Frontal cortex (tissue), 4 donors: Measurements from ENCODE around the gene MAN1B1. TPM values are rescaled to one million over a fixed set of nuclear protein-coding genes. Genes with fewer than 3 reads are reported as not detected.
A peak's percentile ranks its signal among the peaks of the same experiment; 100 is the strongest.

Source experiments
- DNase-seq, 2 donors: peaks; one replicate each; pipeline ENCODE4 v3.0.0; 2012; ENCODE audit warnings: low spot score in 2 of 2
- FAIRE-seq: peaks from 2 replicates; lab custom pipeline; 2012; peaks lifted over from hg19 to GRCh38; lab: Jason Lieb, UNC
- total RNA-seq: library from RNA; depleted of rRNA; stranded (reverse); fragments of >200 nt; gene quantifications from one replicate; pipeline ENCODE4 v1.2.3, GENCODE V29; 2014
- donor health status: control.
- donor health status: control.
- donor health status: control.

The MAN1B1 gene
- total RNA-seq, 1 donor from 2014 or later: 42.0 TPM

DNA sequence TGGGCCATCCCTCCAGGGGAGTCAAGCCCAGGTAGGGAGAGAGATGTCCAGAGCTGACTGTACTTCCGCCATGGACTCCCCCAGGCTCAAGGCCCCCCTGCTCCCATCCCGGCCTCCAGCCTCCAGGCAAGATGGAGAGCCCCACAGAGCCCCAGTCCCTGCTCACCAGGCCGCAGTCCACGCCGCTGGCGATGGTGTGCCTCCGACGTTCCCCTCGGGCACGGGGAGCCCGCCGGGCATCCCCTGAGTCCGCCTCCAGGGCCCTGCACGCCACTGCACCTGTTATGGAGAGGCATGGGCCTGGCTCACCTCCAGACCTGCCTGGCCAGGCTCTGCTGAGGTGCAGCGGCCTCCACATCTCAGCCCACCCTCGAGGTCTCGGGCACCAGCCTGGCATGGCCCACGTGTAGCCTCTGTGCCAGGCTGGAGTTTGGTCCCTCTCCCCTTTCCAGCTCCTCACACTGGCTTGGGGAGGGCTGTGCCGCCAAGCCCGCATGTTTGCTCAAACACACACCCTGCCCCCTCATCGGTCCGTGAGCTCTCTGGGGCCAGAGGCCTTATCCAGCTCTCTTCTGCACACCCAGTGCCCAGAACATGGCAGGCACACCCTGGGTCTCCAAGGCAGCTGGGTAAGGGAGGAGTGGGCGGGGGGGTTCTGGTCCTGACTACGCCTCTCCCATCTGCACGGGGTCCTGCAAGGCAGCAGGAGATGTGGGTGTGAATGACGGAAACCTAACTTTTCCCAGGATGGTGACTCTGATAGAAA lies 20.5 kb upstream of the MAN1B1 start:
- no peak for DNase-seq
- FAIRE-seq: no peak

DNA sequence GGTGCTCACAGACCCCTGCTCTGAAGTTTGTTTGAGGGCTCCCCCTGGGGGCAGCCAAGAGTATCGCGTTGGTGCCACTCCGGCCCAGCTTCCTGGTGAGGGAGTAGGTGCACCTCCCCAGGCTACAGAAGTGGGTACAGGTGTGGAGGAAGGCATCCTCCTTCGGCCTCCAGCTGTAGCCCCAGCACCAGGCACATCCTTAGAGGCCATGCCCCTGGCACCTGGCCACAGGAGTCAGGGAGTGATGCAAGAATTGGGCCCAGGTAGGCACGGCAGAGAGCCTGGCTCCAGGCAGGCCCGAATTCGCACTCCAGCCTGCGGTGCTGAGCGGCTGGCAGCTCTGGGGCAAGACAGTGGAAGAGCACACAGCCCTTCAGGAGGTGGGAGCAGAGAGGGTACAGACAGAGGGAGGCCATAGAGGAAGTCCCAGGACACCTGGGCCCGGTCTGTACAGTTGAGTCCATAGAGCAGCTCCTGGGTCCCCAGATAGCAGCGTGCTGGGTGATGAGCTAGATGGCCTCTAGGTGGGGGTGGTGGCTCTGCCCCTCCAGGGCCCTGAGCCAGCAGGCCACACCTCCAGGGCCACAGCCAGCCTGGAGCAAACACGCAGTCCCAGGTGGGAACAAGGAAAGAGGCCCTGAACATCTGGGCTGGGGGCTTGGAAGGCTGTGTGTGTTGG lies 18.8 kb upstream of the MAN1B1 start:
- FAIRE-seq (no peak), DNase-seq (peak; percentile 85 to 86)

DNA sequence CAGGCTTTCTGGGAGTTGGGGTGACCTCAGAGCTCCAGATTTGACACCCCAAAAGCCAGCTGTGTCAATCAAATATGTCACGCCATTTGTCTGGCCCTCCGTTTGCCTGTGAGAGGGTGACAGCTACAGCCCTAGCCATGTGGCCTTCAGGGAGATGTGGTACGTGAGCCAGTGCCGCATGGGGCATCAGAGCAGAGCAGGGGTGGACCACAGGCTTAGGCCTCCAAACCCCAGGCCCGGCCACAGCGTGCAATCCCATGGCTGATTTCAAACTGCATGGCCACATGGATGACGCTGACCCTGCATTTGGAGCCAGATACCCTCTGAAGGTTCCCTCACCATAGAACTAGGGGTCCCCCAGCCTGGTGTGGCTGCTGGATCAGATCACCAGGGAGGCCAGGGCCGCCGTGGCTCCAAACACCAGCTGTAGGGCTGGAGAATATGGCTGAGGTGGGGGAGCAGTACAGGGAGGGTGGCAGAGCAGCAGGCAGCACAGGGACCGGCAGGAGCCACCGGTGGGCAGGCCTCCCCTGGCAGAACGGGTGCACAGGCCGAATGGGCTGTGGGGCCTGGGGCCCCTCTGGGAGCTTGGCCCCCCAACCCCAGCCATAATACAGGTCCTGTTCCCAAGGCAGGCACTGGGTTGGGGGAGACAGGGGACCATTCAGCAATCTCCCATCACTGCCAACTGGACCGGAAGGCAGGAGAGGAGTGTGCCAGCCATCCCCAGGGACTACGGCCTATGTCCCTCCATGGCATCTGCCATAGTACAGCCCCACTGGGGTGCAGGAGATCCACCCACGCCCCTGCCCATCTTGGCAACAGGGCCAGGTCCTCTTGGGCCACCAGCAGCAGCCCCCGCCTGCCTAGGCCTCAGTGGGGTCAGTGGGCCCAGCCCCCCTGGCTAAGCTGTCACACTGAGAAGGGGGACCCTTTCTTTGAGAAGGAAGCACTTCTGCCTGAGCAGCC lies 18.0 kb upstream of the MAN1B1 start:
- no peak for FAIRE-seq
- no peak for DNase-seq

DNA sequence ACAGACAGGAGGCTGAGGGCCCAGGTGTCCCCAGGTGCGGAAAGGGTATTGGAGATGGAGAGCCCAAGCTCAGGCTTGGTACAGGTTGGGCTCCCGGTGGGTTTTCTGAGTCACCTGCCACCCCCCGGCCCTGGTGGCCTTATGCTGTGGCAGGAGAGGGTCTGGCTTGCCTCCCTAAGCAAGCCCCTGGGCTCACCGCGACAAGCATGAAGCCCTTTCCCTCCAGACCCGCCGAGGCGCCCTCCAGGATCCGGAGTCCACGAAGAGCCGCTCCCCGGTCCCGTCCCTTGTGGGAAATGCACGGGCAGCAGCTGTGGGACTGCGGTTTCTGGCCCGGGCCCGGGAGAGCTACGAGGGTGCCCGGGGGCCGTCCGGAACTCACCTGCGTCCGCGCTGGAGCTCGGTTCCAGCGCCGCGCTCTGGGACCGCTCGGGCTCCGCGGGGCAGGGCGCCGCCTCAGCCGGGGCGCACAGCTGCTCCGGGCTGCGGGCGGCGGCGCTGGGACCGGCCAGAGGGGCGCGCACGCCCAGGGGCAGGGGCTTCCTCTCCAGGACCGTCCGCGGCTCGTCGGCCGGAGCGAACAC lies 17.2 kb upstream of the MAN1B1 start:
- DNase-seq (no peak), FAIRE-seq (no peak)

DNA sequence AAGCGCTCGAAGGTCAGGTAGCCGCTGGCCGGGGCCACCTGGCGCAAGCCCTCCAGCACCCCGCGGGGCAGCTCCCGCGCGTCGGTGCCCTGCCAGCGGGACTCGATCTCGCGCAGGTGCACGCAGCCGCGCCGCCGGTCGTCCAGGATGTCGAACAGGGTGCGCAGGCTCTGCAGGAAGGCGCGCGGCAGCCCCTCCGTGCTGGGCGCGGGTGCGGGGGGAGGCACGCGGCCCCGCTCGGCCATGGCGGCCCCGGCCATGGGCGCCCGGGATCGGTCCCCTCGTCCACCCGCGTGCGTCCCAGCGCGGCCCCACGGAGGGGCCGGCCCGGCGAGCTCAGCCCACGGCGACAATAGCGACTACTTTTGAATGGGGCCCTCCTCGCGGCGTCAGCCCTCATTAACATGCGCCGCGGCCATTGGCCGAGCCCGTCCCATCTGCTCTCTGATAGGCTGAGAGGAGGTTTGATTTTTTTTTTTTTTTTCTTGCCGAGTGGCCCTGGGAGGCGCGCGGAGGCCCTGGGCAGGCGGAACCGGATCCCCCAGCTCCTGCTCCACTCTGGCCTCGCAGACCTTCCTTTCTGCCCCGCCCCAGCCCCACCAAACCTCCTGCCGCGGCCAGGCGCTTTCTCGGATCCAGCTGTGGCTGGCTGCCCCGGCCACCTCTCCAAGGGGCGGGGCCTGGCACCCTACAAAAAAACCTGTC lies 16.4 kb upstream of the MAN1B1 start, which contains the start of gene SAPCD2:
SAPCD2 (minus strand) TSS at position 357 of the 705 bp plus-strand sequence; CDS start at position 260, 97 bp downstream.
- peak; percentile 94 for DNase-seq
- FAIRE-seq: peak; percentile 49

DNA sequence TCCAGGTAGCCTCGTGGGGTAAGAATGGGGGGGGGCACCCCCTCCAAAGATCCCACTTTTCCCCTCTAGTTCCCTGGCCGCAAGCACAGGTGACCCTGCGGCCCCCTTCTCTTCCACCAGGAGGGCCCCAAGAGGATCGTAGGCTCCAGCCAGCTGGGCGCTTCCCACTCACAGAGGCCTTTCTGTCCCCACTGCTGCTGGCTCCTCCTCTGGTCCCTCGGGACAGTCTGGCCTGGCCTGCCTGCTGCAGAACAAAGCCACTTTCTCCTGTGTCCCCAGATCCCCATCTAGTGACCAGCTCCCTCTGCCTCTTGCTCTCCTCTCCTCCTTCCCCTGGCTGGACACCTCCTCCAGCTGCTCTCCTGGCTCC lies 15.9 kb upstream of the MAN1B1 start:
- no peak for FAIRE-seq
- DNase-seq: peak; percentile 72 to 83

DNA sequence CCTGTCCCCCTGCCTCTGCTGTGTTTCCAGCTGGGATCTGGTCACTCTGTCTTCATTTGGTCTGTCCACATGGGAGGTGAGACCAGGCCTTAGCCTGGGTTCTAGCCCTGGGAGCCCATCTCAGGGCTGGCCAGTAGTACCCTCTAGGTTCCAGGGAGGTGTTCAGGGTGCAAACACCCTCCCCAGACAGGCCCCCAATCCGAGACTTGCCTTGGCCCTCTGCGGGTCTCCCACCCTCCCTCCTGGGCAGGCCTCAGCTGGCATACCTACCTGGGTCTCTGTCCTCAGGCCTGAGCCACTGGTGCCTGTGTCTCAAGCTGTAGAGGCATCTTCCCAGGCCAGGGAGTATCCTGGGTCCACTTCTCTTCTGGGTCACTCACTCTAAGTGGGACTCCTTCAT lies 15.5 kb upstream of the MAN1B1 start:
- DNase-seq (no peak), FAIRE-seq (no peak)

DNA sequence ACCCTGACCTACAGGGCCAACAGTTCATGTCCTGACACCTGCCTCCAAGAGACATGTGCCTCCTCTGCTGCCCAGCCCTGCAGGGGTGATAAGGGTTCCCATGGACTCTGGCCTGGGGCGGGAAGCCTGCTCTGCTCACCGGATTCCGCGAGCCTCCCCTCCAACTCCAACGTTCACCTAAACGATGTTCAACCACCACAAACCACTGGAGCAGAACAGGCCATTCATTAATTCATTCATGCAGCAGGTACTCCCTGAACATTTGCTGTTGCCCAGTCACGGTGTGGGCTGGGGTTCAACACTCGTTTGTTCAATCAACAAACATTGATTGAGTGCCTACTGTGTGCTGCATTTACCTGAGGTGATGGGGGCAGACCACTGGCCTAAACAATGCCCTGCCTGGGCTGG lies 12.8 kb upstream of the MAN1B1 start:
- DNase-seq (no peak), FAIRE-seq (no peak)

DNA sequence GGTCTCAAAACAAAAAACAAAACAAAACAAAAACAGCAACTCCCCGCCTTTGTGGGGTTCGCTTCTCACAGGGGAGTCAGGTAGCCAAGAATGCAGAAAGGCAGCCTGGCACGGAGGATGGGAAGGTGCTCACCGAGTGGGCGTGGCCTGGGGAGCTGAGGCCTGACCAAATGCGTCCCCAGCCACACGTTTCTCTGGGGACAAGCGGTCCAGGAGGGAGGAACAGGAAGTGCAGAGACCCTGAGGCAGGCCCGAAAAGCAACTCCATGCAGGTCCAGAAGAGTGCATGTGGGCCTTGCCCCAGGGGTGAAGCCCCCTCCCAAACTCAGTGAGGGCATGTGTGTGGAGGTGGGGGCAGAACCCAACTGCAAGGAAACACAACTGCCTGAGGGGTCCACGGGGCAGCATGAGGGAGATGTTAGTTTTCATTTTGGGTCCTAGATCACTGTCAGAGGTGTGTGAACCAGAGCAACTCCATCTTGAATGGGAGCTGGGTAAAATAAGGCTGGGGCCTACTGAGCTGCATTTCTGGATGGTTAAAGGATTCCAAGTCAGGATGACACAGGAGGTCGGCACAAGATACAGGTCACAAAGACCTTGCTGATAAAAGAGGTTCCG lies 12.0 kb upstream of the MAN1B1 start:
- no peak for DNase-seq
- no peak for FAIRE-seq

DNA sequence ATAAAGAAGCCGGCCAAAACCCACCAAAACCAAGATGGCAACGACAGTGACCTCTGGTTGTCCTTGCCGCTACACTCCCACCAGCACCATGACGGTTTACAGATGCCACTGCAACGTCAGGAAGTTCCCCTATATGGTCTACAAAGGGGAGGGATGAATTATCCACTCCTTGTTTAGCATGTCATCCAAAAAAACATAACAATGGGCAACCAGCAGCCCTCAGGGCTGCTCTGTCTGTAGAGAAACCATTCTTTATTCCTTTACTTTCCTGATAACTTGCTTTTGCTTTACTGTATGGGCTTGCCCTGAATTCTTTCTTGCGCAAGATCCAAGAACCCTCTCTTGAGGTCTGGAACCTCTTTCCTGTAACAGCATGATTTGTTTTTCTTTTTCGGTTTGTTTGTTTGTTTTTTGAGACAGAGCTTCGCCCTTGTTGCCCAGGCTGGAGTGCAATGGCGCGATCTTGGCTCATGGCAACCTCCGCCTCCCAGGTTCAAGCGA lies 11.5 kb upstream of the MAN1B1 start:
- FAIRE-seq (no peak), DNase-seq (no peak)

DNA sequence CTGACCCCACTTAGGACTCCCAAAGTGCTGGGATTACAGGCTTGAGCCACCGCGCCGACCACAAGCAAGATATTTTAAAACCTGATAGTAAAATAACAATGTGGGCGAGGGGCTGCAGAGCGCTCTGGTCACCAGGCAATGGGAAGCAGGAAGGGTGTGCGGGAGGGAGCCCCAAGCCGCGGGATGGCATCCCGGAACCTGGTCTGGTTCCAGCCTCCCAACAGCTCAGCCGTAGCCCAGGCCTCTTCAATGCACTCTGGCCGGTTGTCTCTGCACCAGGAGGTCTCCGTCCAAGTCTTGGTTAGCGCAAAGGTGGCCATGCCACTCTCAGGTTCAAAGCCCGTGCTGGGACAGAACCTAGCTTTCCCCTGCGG lies 10.2 kb upstream of the MAN1B1 start:
- FAIRE-seq: no peak

DNA sequence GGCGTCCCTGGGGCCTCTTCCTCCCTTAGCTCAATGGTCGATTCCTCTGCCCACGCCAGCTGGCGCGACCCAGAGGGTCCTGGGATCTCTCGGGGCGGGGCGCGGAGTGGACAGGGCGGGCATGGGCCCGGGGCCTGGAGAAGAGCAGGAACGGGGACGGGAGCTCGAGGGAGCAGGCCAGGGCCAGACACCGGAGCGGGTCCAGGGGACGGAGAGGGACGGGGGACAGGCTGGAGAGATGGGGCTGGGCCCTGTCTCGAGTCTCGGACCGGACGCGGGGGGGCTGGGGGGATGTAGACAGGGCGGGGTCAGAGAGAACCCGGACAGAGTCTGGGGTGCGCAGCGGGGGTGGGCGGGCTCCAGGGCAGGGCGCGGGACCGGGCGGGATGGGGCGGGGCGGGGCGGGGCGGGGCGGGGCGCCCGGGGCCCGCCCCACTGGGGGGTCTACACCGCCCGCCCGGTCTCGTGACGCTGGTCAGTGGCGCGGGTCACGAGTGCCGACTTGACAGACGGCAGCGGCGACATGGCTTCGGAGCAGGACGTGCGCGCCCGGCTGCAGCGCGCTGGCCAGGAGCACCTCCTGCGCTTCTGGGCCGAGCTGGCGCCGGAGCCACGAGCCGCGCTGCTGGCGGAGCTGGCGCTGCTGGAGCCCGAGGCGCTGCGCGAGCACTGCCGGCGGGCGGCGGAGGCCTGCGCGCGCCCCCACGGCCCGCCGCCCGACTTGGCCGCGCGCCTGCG lies 9.6 kb upstream of the MAN1B1 start, which contains the start of gene UAP1L1:
UAP1L1 (plus strand) TSS at position 508 of the 738 bp plus-strand sequence; CDS start at position 524, 16 bp downstream.
- FAIRE-seq (no peak), DNase-seq (peak; percentile 73 to 90)

More for the DNA sequence above, 10.2 kb upstream of the MAN1B1 start:
- DNase-seq: no peak

DNA sequence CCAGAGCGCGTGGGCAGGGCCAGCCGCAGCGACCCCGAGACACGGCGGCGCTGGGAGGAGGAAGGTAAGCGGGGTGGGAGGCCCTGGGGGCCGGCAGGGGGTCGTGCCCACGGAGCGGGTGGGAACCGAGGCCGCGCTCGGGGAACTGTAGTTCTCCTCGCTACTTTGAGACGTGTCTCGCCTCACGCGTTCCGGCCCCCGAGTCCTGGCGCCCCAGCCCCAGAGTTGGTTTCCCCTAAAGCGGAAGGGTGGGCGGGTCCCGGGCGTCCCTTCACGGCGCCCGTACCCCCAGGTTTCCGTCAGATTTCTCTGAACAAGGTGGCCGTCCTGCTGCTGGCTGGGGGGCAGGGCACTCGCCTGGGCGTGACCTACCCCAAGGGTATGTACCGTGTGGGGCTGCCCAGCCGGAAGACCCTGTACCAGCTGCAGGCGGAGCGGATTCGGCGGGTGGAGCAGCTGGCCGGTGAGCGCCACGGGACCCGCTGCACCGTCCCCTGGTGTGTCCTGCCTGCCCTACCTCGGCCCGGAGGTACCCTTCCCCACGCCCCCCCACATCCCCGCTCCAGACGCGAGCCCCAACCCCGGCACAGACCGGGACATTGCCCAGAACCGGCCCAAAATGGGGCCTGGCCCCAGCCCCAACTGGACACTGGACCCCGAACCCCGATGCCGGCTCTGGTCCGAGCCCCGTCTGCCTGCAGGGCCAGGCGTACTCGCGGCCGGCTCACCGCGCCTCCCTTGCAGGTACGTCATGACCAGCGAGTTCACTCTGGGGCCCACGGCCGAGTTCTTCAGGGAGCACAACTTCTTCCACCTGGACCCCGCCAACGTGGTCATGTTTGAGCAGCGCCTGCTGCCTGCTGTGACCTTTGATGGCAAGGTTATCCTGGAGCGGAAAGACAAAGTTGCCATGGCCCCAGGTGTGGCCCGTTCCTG lies 8.8 kb upstream of the MAN1B1 start:
- DNase-seq: no peak
- FAIRE-seq: no peak

DNA sequence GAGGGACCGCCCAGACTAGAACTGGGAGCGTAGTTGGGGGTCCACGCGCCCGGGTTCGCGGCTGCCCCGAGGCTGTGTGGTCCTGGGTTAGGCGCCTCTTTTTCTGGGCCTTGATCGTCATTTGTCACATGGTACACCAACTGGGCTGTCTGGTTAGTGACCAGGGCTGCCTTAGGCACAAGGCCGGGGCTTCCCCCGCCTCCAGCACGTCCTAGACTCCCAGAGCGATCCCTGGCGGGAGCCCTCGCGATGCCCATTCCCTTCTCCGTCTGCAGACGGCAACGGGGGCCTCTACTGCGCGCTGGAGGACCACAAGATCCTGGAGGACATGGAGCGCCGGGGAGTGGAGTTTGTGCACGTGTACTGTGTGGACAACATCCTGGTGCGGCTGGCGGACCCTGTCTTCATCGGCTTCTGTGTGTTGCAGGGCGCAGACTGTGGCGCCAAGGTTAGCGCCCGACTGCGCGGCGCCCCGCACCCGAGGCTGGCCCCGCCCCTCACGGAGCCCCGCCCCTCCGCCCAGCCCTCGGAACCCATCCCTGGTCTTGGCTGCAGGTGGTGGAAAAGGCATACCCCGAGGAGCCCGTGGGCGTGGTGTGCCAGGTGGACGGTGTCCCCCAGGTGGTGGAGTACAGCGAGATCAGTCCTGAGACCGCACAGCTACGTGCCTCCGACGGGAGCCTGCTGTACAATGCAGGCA lies 7.9 kb upstream of the MAN1B1 start:
- DNase-seq (no peak), FAIRE-seq (no peak)

DNA sequence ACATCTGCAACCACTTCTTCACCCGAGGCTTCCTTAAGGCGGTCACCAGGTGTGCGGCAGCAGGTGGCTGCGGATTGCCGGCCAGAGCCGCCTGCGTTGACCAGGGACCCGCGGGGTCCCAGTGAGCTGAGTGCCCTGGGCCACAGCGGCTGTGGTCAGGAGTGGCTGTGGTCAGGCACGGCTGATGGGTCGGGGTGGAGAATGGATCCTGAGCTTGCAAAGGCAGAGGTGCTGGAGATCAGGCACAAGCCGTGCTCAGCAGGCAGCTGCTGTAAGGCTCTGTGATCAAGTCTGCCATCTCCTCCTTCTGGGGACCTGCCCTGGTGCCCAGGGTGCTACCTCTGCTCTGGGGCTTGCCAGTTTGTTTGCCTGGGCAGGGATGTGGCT lies 7.4 kb upstream of the MAN1B1 start:
- FAIRE-seq (no peak), DNase-seq (no peak)
